IMR-90 (cell line): Measurements from ENCODE around the gene NGEF. TPM values are rescaled to one million over a fixed set of nuclear protein-coding genes. Genes with fewer than 3 reads are reported as not detected.

Experiments used
- ATAC-seq: fragments of 200-7000 bp; cut with Tn5 transposase; 2 replicates; pipeline ENCODE4 v1.9.1; 2020; ENCODE audit warnings: low read depth, mild to moderate bottlenecking, moderate library complexity
- BruUV-seq: library from RNA; stranded (reverse); fragments of 400-500 nt; replicated peaks from 2 replicates; lab custom pipeline; 2021; lab: Mats Ljungman, UMichigan
- CTCF ChIA-PET: fragments of 300-600 bp; formaldehyde crosslinking; extraction: SDS; loops from one replicate; lab custom pipeline; 2021; ENCODE audit warnings: antibody characterized with exemption; lab: Yijun Ruan, JAX
- POLR2A ChIA-PET: fragments of 300-600 bp; sonication (Branson Sonifier 250); formaldehyde crosslinking; loops from one replicate; lab custom pipeline; 2022; ENCODE audit warnings: antibody characterized with exemption; ENCODE audit not compliant: unreplicated experiment; lab: Charles Lee
- DNase-seq: peaks from one replicate; pipeline ENCODE4 v3.0.0; 2013
- H2AFZ ChIP-seq: replicated peaks from 2 replicates; pipeline ENCODE3; 2013; ENCODE audit warnings: low read length, mild to moderate bottlenecking; ENCODE audit not compliant: poor library complexity
- H2AK5ac ChIP-seq: 2 replicates; pipeline ENCODE4 v1.6.1; 2013; ENCODE audit warnings: low read depth, low read length, inconsistent platforms
- H2AK9ac ChIP-seq: replicated peaks from 2 replicates; pipeline ENCODE3; 2013; ENCODE audit warnings: mild to moderate bottlenecking, low read depth, low read length, moderate library complexity; ENCODE audit not compliant: poor library complexity
- H2BK120ac ChIP-seq: 2 replicates; pipeline ENCODE4 v1.6.1; 2013; ENCODE audit warnings: low read depth, low read length, inconsistent platforms
- H2BK15ac ChIP-seq: 3 replicates; pipeline ENCODE4 v1.6.1; 2013; ENCODE audit warnings: low read depth, low read length, inconsistent platforms
- H2BK20ac ChIP-seq: 2 replicates; pipeline ENCODE4 v1.6.1; 2013; ENCODE audit warnings: low read depth, mild to moderate bottlenecking, inconsistent platforms, low read length, moderate library complexity
- H2BK5ac ChIP-seq: 2 replicates; pipeline ENCODE4 v1.6.1; 2013; ENCODE audit warnings: mild to moderate bottlenecking, low read depth, low read length, inconsistent platforms; ENCODE audit not compliant: poor library complexity, severe bottlenecking
- H3K14ac ChIP-seq: replicated peaks from 2 replicates; pipeline ENCODE4 v1.6.1; 2013; ENCODE audit warnings: low read depth, low read length, inconsistent platforms
- H3K18ac ChIP-seq: 2 replicates; pipeline ENCODE4 v1.6.1; 2013; ENCODE audit warnings: low read depth, low read length, control low read depth
- H3K23ac ChIP-seq: 2 replicates; pipeline ENCODE4 v1.6.1; 2013; ENCODE audit warnings: low read depth, low read length, inconsistent platforms
- H3K27ac ChIP-seq: 2 replicates; pipeline ENCODE4 v1.5.1; 2013; ENCODE audit warnings: mild to moderate bottlenecking, control low read depth, low read length; ENCODE audit not compliant: insufficient read depth
- H3K27me3 ChIP-seq: 2 replicates; pipeline ENCODE4 v1.6.1; 2013; ENCODE audit warnings: low read length; ENCODE audit not compliant: control insufficient read depth, insufficient read depth
- H3K36me3 ChIP-seq: 2 replicates; pipeline ENCODE4 v1.6.1; 2013; ENCODE audit warnings: low read length, mixed read lengths; ENCODE audit not compliant: control insufficient read depth, insufficient read depth
- H3K4ac ChIP-seq: 2 replicates; pipeline ENCODE4 v1.6.1; 2013; ENCODE audit warnings: low read depth, low read length, inconsistent platforms
- H3K4me1 ChIP-seq: 2 replicates; pipeline ENCODE4 v1.6.1; 2013; ENCODE audit warnings: low read length, mixed read lengths; ENCODE audit not compliant: control insufficient read depth, insufficient read depth
- H3K4me2 ChIP-seq: 2 replicates; pipeline ENCODE4 v1.6.1; 2013; ENCODE audit warnings: low read depth, mild to moderate bottlenecking, control low read depth, low read length, moderate library complexity
- H3K4me3 ChIP-seq: 2 replicates; pipeline ENCODE4 v1.5.1; 2013; ENCODE audit warnings: low read depth, mild to moderate bottlenecking, control low read depth, low read length, moderate library complexity; ENCODE audit not compliant: insufficient read depth
- H3K56ac ChIP-seq: 2 replicates; pipeline ENCODE4 v1.6.1; 2013; ENCODE audit warnings: low read length, inconsistent platforms; ENCODE audit not compliant: insufficient read depth; ENCODE audit errors: extremely low read depth
- H3K79me1 ChIP-seq, 2 experiments: 2 replicates each; pipeline ENCODE4 v1.6.1; 2013; ENCODE audit warnings: low read length in 2 of 2, inconsistent platforms in 1 of 2, low read depth in 1 of 2
- H3K9ac ChIP-seq: 2 replicates; pipeline ENCODE4 v1.6.1; 2013; ENCODE audit warnings: low read depth, low read length, control low read depth
- H3K9me1 ChIP-seq: 2 replicates; pipeline ENCODE4 v1.6.1; 2013; ENCODE audit warnings: low read length, inconsistent platforms; ENCODE audit not compliant: insufficient read depth
- H3K9me3 ChIP-seq: 2 replicates; pipeline ENCODE4 v1.6.1; 2013; ENCODE audit warnings: low read length; ENCODE audit not compliant: control insufficient read depth, insufficient read depth
- H4K20me1 ChIP-seq: 2 replicates; pipeline ENCODE4 v1.6.1; 2013; ENCODE audit warnings: low read length, inconsistent platforms; ENCODE audit not compliant: insufficient read depth
- H4K5ac ChIP-seq: 2 replicates; pipeline ENCODE4 v1.6.1; 2013; ENCODE audit warnings: mild to moderate bottlenecking, low read depth, low read length, control low read depth
- H4K8ac ChIP-seq, 2 experiments: 2 replicates each; pipeline ENCODE4 v1.6.1; 2013; ENCODE audit warnings: low read depth in 2 of 2, low read length in 2 of 2, control low read depth in 1 of 2, inconsistent platforms in 1 of 2
- H4K91ac ChIP-seq: 2 replicates; pipeline ENCODE4 v1.6.1; 2013; ENCODE audit warnings: low read depth, low read length, inconsistent platforms; ENCODE audit not compliant: insufficient read depth
- MAFK ChIP-seq: IDR thresholded peaks from 2 replicates; pipeline ENCODE4 v1.6.1; 2012; ENCODE audit warnings: low read depth, low read length, improper control_type of control experiment
- POLR2A ChIP-seq: IDR thresholded peaks from 2 replicates; pipeline ENCODE4 v1.6.1; 2012; ENCODE audit warnings: mild to moderate bottlenecking, low read depth, low read length
- WGBS, 2 experiments: methylation state at CpG; one replicate each; pipeline versions ENCODE4 v1.1.5 to v1.1.7; 2013; ENCODE audit warnings: missing lambda C conversion rate in 2 of 2; ENCODE audit not compliant: insufficient read length in 1 of 2; ENCODE audit errors: extremely low coverage in 2 of 2; 5-methylcytosine and 5-hydroxymethylcytosine counted together
- dilution Hi-C: fragments of 300-500 bp; cut with HindIII; formaldehyde crosslinking; loops from one replicate; pipeline ENCODE4 v1.14.3; 2018; ENCODE audit warnings: low sequenced_read_pairs; ENCODE audit not compliant: unreplicated experiment
- in situ Hi-C: fragments of 300-500 bp; cut with MboI; formaldehyde crosslinking; loops from 3 replicates; pipeline ENCODE4 v1.14.3; 2019; ENCODE audit warnings: low sequenced_read_pairs, inconsistent platforms, mixed read lengths
- intact Hi-C: fragments of 100-400 bp; cut with micrococcal nuclease; formaldehyde crosslinking; loops from 2 replicates; pipeline ENCODE4 v1.10.0; 2022
- polyA plus RNA-seq, 3 experiments: library from polyadenylated mRNA; depleted of rRNA; stranded (reverse); fragments of >200 nt; gene quantifications; 2 replicates each; pipeline ENCODE4 v1.2.3, GENCODE V29; 2012; ENCODE audit warnings: low replicate concordance in 1 of 3
- total RNA-seq: library from RNA; depleted of rRNA; stranded (reverse); fragments of >200 nt; gene quantifications from 2 replicates; pipeline ENCODE4 v1.2.3, GENCODE V29; 2012
- TF ChIP-seq, protein P1 (sequence below): conservative IDR thresholded peaks from 2 replicates; pipeline ENCODE4 v1.5.1; 2012; ENCODE audit warnings: mild to moderate bottlenecking, low read depth, low read length, improper control_type of control experiment
- TF ChIP-seq, protein P2 (sequence below): fragments of 150-350 bp; IDR thresholded peaks from 2 replicates; pipeline ENCODE4 v1.6.1; 2017; ENCODE audit warnings: mild to moderate bottlenecking, antibody characterized with exemption, low read length, low read depth

Gene NGEF
- total and polyA plus RNA-seq, 2 of the 4 experiments (the other 2 are of a cell fraction), result 1.1 to 1.7 TPM

DNA sequence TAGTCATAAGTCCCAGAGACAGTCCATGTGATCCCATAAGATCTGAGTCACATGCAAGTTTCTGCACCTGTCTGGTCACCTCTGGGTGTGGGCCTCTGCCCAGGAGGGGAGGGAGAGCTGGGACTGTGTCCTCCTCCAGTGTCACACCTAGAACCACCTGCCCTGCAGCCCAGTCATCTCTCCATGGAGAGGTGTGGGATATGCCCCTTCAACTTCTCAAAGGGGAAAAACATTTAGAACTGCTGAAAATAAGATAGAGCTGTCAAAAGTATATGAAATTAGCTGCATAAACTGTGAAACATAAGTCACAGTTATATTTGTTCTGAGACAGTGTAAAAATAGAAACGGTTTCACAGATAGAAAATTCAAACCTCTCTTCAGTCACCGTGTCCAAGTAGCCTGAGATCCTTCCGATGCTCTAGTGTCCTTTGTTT lies 55.4 kb downstream of the NGEF start:
- Histone ChIP-seq H4K8ac (no peak overlapping the region), H3K79me1 (no peaks in the 10 kb centered on the region), H3K4ac (no peak overlapping the region), H3K4me3 (no peak overlapping the region), H4K20me1 (no peaks in the 10 kb centered on the region), H3K9me1 (no peaks in the 10 kb centered on the region), H3K9ac (no peak overlapping the region), H3K23ac (no peak overlapping the region), H3K27ac (no peak overlapping the region), H3K27me3 (peaks cover 11% of the 10 kb centered on the region), H2BK15ac (no peak overlapping the region), H2BK120ac (no peak overlapping the region), H4K91ac (no peak overlapping the region), H2BK20ac (no peak overlapping the region), H3K14ac (no peak overlapping the region), H3K9me3 (0 out of 2 replicates have a peak, but pooled peaks cover 5% of the 10 kb centered on the region), H2AFZ (no peak overlapping the region), H3K56ac (no peak overlapping the region), H3K4me1 (no peaks in the 10 kb centered on the region), H4K5ac (no peak overlapping the region), H2BK5ac (no peak overlapping the region), H3K36me3 (no peaks in the 10 kb centered on the region), H3K4me2 (no peak overlapping the region), H2AK9ac (no peak overlapping the region), H2AK5ac (no peak overlapping the region), H3K18ac (no peak overlapping the region)
- no peak for TF ChIP-seq POLR2A
- TF ChIP-seq, protein P1, sequence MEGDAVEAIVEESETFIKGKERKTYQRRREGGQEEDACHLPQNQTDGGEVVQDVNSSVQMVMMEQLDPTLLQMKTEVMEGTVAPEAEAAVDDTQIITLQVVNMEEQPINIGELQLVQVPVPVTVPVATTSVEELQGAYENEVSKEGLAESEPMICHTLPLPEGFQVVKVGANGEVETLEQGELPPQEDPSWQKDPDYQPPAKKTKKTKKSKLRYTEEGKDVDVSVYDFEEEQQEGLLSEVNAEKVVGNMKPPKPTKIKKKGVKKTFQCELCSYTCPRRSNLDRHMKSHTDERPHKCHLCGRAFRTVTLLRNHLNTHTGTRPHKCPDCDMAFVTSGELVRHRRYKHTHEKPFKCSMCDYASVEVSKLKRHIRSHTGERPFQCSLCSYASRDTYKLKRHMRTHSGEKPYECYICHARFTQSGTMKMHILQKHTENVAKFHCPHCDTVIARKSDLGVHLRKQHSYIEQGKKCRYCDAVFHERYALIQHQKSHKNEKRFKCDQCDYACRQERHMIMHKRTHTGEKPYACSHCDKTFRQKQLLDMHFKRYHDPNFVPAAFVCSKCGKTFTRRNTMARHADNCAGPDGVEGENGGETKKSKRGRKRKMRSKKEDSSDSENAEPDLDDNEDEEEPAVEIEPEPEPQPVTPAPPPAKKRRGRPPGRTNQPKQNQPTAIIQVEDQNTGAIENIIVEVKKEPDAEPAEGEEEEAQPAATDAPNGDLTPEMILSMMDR, result no peak
- TF ChIP-seq MAFK, result no peak
- TF ChIP-seq, protein P2, sequence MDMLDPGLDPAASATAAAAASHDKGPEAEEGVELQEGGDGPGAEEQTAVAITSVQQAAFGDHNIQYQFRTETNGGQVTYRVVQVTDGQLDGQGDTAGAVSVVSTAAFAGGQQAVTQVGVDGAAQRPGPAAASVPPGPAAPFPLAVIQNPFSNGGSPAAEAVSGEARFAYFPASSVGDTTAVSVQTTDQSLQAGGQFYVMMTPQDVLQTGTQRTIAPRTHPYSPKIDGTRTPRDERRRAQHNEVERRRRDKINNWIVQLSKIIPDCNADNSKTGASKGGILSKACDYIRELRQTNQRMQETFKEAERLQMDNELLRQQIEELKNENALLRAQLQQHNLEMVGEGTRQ, result no peak
- ChIA-PET CTCF (interaction anchor here (1.1 kb wide), 1 partner anchor 9 kb away, joined by 3 read pairs; no protein-coding TSS in a partner anchor), POLR2A (no interaction called here)
- ATAC-seq (no peak), DNase-seq (no peak)
- intact Hi-C loops, result no loop called here
- BruUV-seq, result no TSS peak
- dilution Hi-C loops, result no loop called here
- WGBS, 2 experiments, result no CpG with 5 or more reads among the region's 3 CpGs
- in situ Hi-C loops, result no loop called here
